HepG2 (cell line): ENCODE results near the gene RUNX3. TPM values are rescaled to one million over a fixed set of nuclear protein-coding genes. Genes with fewer than 3 reads are reported as not detected.

Experiments
- ATAC-seq: fragments of 200-7000 bp; cut with Tn5 transposase; 3 replicates; pipeline ENCODE4 v1.9.1; 2020; ENCODE audit warnings: mild to moderate bottlenecking, moderate library complexity
- BruUV-seq: library from RNA; stranded (reverse); fragments of 400-500 nt; replicated peaks from 2 replicates; lab custom pipeline; 2021; lab: Mats Ljungman, UMichigan
- CTCF ChIA-PET: fragments of 300-600 bp; formaldehyde crosslinking; extraction: SDS; loops from one replicate; lab custom pipeline; 2021; ENCODE audit warnings: low total read pairs, inconsistent platforms, low intra/inter-chr PET ratio; lab: Yijun Ruan, JAX
- POLR2A ChIA-PET: fragments of 350-600 bp; sonication (Branson Sonifier 250); formaldehyde crosslinking; loops from one replicate; lab custom pipeline; 2020; ENCODE audit warnings: antibody characterized with exemption, inconsistent platforms; lab: Yijun Ruan, JAX
- DNase-seq: peaks from one replicate; pipeline ENCODE4 v3.0.0-alpha.2; 2015; ENCODE audit warnings: low spot score
- FAIRE-seq: peaks from 3 replicates; lab custom pipeline; 2011; peaks lifted over from hg19 to GRCh38; lab: Jason Lieb, UNC
- H2AFZ ChIP-seq: one replicate; pipeline ENCODE4 v1.6.1; 2011; ENCODE audit warnings: low read length, inconsistent platforms
- H3K27ac ChIP-seq: fragments of 300-600 bp; 3 replicates; pipeline ENCODE4 v1.8.0; 2011; ENCODE audit warnings: mixed run types, mild to moderate bottlenecking, mixed read lengths, low read length, inconsistent platforms; ENCODE audit not compliant: insufficient read depth; ENCODE audit errors: extremely low read length
- H3K27me3 ChIP-seq, 2 experiments: fragments of 200-600 bp in 1 of 2; 2 replicates in 1 of 2; 3 replicates in 1 of 2; pipeline versions ENCODE4 v1.6.0 to v1.8.0; 2011; ENCODE audit warnings: low read length in 2 of 2, mild to moderate bottlenecking in 2 of 2, moderate library complexity in 2 of 2, inconsistent platforms in 1 of 2; ENCODE audit not compliant: insufficient read depth in 2 of 2, control insufficient read depth in 1 of 2
- H3K36me3 ChIP-seq, 2 experiments: fragments of 200-600 bp in 1 of 2; replicated peaks in 1 of 2; 2 replicates in 1 of 2; 3 replicates in 1 of 2; pipeline versions ENCODE4 v1.5.1 to v1.8.0; 2011; ENCODE audit warnings: low read length in 2 of 2, inconsistent platforms in 1 of 2; ENCODE audit not compliant: insufficient read depth in 2 of 2, control insufficient read depth in 1 of 2
- H3K4me1 ChIP-seq: 2 replicates; pipeline ENCODE4 v1.5.1; 2012; ENCODE audit warnings: low read length, inconsistent platforms; ENCODE audit not compliant: insufficient read depth
- H3K4me2 ChIP-seq: 2 replicates; pipeline ENCODE4 v1.6.0; 2011; ENCODE audit warnings: low read depth, low read length, inconsistent platforms
- H3K4me3 ChIP-seq, 3 experiments: fragments of 200-600 bp in 1 of 3; sonication (generic), shearing (Covaris generic) in 1 of 3; replicated peaks in 1 of 3; 2 replicates each; pipeline ENCODE4 v1.5.1; 2011 to 2016; ENCODE audit warnings: low read length in 3 of 3, inconsistent platforms in 2 of 3, low read depth in 2 of 3, mild to moderate bottlenecking in 2 of 3, control low read depth in 1 of 3, mixed read lengths in 1 of 3; ENCODE audit not compliant: insufficient read depth in 1 of 3
- H3K79me2 ChIP-seq: one replicate; pipeline ENCODE4 v1.6.1; 2011; ENCODE audit warnings: low read length, inconsistent platforms; ENCODE audit not compliant: insufficient read depth
- H3K9ac ChIP-seq: 2 replicates; pipeline ENCODE4 v1.6.0; 2011; ENCODE audit warnings: mild to moderate bottlenecking, low read depth, low read length, inconsistent platforms; ENCODE audit not compliant: insufficient read depth
- H3K9me3 ChIP-seq: 2 replicates; pipeline ENCODE4 v1.5.1; 2012; ENCODE audit warnings: mild to moderate bottlenecking, low read length
- H4K20me1 ChIP-seq: 2 replicates; pipeline ENCODE4 v1.6.0; 2011; ENCODE audit warnings: inconsistent platforms, mild to moderate bottlenecking, low read length, moderate library complexity; ENCODE audit not compliant: insufficient read depth
- HMG20A ChIP-seq: IDR thresholded peaks from 2 replicates; pipeline ENCODE4 v1.6.1; 2016; ENCODE audit warnings: borderline replicate concordance
- KDM2A ChIP-seq: sonication (generic); formaldehyde crosslinking; IDR thresholded peaks from 2 replicates; pipeline ENCODE4 v1.4.0; 2020; ENCODE audit warnings: low read depth, missing genetic modification reagents, borderline replicate concordance
- NR2C2 ChIP-seq: sonication (generic); formaldehyde crosslinking; IDR thresholded peaks from 2 replicates; pipeline ENCODE4 v1.4.0; 2020; ENCODE audit warnings: missing genetic modification reagents, mild to moderate bottlenecking, moderate library complexity, borderline replicate concordance
- ZNF317 ChIP-seq: sonication (generic); formaldehyde crosslinking; IDR thresholded peaks from 2 replicates; pipeline ENCODE4 v1.5.0; 2020; ENCODE audit warnings: mild to moderate bottlenecking, missing genetic modification reagents
- WGBS: methylation state at CpG from one replicate; pipeline ENCODE4 v1.1.6; 2017; ENCODE audit warnings: low lambda C conversion rate; 5-methylcytosine and 5-hydroxymethylcytosine counted together
- in situ Hi-C: cut with HindIII; loops from 2 replicates; pipeline ENCODE4 v1.10.0; 2017; ENCODE audit warnings: low pct_unique_long_range_greater_than_20kb; ENCODE audit not compliant: extremely low pct_ligation_motif_present
- intact Hi-C: fragments of 100-400 bp; cut with micrococcal nuclease; formaldehyde crosslinking; loops from one replicate; pipeline ENCODE4 v1.10.0; 2022; ENCODE audit not compliant: unreplicated experiment
- polyA plus RNA-seq, 8 experiments: library from polyadenylated mRNA; depleted of rRNA in 3 of 8; stranded (reverse) in 7 of 8; unstranded in 1 of 8; fragments of >200 nt; fragmentation: Illumina TruSeq in 4 of 8; extraction: Trizol in 4 of 8; gene quantifications; 2 replicates each; pipeline versions ENCODE4 v1.2.1 to v1.2.3, GENCODE V29; 2011 to 2016; ENCODE audit warnings: low read depth in 4 of 8, missing spikeins in 1 of 8, mixed read lengths in 1 of 8; ENCODE audit not compliant: insufficient read depth in 1 of 8
- total RNA-seq, 5 experiments: library from RNA; depleted of rRNA; stranded (reverse); fragments of >200 nt; fragmentation: Illumina TruSeq; extraction: Trizol; gene quantifications; 2 replicates each; pipeline ENCODE4 v1.2.3, GENCODE V29; 2016; ENCODE audit warnings: low read depth in 1 of 5
- TF ChIP-seq, protein P1 (sequence below): IDR thresholded peaks from 2 replicates; pipeline ENCODE4 v1.6.1; 2012; ENCODE audit warnings: low read length, improper control_type of control experiment

RUNX3 gene
- total and polyA plus RNA-seq, 2 of the 13 experiments (the other 11 are each of a cell fraction or from before 2014, with no cell fraction given): 0.04 to 0.22 TPM

DNA sequence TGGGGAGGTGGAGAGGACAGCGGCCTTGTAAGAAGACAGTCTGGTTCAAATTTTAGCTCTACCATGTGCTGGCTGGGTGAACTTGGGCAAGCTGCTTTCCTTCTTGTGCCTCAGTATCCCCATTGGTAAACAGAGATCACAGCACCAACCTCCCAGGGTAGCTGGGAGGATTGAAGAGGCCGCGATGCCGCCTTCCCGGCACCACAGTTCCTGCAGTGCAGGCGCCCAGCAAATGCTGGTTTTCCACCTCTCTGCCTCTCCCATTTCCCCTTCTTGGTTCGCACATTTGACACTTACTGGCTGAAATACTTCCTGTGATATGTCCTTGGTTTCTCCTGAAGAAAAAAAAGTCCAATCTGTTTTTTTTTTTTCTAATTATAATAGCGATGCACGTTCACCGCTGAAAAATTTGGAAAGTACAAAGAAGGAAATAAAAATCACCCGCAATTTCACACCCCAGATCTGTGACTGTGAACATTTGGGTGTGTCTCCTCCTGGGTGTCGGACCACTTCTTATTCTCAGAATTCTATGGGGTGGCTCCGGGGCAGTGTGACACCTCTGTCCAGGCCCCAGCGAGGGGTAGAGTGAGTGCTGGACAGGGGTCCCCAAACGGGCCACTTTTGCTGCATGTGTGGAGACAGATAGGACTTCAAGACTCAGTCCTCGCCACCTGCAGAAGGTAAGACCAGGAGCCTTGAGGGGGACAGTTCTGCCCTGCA lies 73.1 kb downstream of the RUNX3 start:
- H3K4me2 ChIP-seq: no peak overlapping the region
- DNase-seq (no peak), FAIRE-seq (no peak), ATAC-seq (no peak)
- H3K9ac ChIP-seq: no peak overlapping the region
- POLR2A ChIA-PET: no interaction called here
- TF ChIP-seq KDM2A (CRISPR knock-in tag) (no peak), ZNF317 (CRISPR knock-in tag) (no peak), NR2C2 (no peak), HMG20A (CRISPR knock-in tag) (no peak)
- TF ChIP-seq, protein P1, sequence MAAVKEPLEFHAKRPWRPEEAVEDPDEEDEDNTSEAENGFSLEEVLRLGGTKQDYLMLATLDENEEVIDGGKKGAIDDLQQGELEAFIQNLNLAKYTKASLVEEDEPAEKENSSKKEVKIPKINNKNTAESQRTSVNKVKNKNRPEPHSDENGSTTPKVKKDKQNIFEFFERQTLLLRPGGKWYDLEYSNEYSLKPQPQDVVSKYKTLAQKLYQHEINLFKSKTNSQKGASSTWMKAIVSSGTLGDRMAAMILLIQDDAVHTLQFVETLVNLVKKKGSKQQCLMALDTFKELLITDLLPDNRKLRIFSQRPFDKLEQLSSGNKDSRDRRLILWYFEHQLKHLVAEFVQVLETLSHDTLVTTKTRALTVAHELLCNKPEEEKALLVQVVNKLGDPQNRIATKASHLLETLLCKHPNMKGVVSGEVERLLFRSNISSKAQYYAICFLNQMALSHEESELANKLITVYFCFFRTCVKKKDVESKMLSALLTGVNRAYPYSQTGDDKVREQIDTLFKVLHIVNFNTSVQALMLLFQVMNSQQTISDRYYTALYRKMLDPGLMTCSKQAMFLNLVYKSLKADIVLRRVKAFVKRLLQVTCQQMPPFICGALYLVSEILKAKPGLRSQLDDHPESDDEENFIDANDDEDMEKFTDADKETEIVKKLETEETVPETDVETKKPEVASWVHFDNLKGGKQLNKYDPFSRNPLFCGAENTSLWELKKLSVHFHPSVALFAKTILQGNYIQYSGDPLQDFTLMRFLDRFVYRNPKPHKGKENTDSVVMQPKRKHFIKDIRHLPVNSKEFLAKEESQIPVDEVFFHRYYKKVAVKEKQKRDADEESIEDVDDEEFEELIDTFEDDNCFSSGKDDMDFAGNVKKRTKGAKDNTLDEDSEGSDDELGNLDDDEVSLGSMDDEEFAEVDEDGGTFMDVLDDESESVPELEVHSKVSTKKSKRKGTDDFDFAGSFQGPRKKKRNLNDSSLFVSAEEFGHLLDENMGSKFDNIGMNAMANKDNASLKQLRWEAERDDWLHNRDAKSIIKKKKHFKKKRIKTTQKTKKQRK: no peak
- intact Hi-C loops: no loop called here
- H3K9me3 ChIP-seq: no peaks in the 10 kb centered on the region
- no peaks in the 10 kb centered on the region for H3K79me2 ChIP-seq
- H3K4me1 ChIP-seq: peaks cover 40% of the 10 kb centered on the region
- 75% methylated on average over 12 of the region's 16 CpGs for WGBS
- H3K27me3 ChIP-seq: no peaks in the 10 kb centered on the region; a peak in 1 of 5 replicates
- no peaks in the 10 kb centered on the region for H3K36me3 ChIP-seq
- in situ Hi-C loops: no loop called here
- no peak overlapping the region for H3K4me3 ChIP-seq
- no peaks in the 10 kb centered on the region for H4K20me1 ChIP-seq
- CTCF ChIA-PET: no interaction called here
- no peak overlapping the region for H2AFZ ChIP-seq
- no peak overlapping the region for H3K27ac ChIP-seq
- BruUV-seq: no TSS peak
